Measurements from ENCODE around the gene ATF3.
A peak's percentile ranks its signal among the peaks of the same experiment; 100 is the strongest.
"Not testable (repeated sequence)": the region's sequence is repeated elsewhere in the genome, so short reads cannot be mapped to it uniquely, and the experiment has no call there.

Gene ATF3

DNA sequence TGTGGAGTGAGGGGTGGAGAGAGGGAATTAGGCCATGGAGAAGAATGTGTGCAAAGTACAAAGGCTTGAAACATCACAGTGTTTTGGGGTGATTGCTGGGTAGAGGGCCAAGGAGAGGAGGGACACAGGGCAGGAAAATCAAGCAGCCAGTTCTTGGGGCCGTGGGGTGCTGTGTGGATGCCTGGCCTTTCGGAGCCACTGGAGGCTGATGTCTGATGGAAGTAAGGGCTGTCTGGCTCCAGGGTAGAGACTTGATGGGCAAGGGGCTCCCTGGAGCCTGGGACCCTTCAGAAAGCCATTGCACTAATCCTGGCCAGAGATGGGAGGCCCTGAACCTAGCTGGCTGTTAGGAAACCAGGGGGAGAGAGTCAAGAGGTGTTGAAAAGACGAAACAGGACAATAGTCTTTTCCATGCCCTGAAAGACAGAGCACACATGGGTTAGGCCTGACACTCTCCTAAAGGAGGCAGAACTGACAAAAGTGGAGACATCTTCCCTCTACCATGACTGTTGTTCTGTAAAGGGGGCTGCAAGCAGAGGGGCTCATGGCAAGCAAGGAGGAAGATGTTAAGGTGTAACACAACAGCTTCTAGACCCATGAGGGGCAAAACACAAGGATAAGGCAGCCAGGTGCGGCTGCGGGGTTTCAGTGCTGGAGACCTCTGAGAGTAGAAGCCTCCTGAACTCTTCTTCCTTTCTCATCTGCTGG is 21.0 kb downstream of the ATF3 start:
- no peak for DNase-seq

DNA sequence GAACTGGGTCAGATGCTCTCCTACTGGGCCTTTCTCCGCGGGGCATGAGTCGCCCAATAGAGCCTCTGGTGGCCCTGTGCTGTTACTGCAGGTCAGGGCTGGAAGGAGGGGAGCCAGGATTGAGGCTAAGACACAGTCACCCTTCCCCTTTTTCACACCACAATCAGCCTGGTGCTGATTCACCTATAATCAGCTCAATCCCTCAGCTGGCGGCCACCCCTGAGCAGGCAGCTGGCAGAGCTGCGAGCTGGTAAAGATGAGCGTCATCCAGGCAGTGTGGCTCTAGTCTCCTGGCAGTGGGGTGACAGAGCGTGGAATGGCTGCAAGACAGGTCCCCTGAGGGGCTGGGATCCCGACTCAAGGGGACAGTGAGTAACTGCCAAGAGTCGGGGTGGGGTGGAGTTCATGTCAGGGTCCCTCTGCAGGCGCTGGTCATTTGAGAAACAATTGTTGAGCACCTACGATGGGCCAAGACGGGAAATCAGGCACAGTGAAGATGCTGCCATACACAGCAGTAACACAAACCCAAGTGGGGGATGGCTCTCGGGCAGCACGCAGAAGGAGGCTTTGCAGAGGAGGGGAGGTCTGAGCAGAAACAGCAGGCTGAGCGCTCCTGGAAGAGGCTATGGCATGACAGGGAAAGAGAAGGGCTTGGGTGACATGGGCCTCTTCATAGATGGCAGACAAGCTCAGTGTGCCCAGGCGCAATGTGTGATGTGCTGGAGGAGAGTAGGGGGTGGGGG is 21.8 kb downstream of the ATF3 start:
- DNase-seq = no peak

DNA sequence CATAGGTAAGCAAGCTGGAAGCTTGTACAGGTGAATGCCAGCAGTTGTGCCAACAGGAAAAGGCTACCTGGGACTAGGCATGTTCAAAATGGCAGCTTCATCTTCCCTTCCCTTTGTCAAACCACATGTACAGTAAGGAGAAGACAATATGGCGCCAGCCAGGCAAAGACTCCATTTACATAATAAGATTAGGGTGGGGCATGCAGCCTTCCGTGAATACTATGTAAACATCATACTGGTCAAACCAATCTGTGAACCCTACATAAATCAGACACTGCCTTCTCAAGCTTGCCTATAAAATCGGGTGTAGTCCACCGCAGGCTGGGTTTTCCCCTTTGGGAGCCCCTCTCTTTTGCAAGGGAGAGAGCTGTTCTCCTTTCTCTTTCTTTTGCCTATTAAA is 24.6 kb downstream of the ATF3 start:
- DNase-seq = no peak

DNA sequence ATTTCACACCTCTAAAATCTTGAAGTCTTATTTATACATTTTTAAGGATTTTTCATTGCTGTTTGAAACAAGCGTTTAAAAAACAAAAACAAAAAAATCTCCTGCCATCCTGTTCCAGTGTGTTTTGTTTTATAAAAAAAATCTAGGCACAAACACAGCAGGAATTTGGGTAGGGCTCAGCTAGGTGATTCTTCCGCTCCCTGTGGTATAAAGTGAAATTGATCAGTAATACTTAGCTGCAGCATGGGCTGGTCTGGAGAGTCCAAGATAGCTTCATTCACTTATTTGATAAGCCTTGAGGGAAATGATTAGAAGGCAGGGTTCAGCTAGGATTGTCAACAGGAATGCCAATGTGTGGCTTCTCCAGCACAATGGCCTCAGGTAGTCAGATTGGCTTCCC is 25.7 kb downstream of the ATF3 start:
- DNase-seq = no peak

DNA sequence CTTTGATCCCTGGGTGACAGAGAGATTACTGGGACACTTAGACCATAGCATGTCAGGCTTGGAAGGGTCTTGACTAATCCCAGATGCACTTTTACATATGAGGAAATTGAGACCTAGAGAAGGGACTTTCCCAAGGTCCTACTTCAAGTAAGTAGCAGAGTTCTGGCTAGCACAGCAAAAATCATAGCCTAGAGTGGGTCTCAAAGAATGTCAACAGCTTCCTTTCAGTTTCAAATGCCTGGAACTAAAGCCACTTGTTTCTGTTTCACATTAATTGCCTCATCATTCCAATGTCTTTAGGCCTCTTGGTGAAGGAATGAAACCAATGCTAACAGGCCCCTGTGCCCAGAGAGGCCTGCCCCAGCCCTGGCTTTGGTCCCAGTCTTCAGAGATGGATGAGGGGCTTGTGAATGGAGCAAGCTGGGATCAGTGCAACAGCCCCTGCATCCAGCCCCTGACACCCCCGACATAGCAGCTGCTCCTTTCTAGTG is 26.6 kb downstream of the ATF3 start:
- DNase-seq = no peak

DNA sequence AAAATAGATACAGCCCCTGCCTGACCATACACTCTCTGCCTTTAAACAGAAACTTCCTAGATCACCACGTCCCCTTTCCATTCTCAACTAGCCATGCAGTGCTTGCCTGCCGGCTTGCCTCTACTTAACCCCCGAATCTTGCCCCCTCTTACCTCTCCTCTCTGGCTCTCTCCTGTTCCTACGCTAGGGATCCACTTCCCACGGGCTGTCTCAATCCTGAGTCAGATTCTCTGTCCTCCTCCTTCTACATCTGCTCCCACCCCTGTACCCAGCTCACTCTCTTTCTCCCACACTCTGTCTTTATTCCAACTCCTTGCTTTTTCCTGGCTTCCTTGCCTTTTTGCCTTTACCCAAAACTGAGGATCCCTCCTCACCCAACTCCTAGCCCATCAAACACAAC is 29.3 kb downstream of the ATF3 start:
- DNase-seq = no peak

DNA sequence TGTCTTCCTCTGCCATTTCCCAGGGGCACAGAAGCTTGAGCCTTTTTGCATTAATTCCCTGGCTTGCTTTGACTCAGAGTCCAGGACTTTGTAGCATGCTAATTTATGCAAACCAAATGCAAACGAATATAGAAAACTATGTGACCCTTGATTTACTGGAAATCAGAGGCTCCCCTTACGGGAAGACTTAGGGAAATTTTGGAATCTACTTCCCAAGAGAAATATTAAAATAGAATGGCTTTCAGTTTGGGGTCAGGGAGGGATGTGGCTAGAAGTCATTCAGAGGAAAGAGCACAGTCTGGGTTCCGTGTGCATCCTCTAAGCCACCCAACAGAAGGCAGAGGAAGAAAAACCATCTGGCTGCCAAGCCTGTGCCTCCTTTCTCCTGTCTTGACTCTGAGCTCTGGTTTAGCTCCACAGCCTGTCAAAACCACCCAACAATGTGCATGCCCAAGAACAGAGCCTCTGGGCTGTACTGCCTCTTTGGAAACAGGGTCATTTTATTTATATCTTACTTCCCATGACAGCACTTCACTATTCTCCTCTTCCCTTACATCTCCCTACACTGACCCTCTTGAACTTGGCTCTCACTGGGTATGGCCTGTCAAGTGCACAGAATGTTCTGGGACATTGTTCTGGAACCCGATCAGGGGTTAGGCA is 30.1 kb downstream of the ATF3 start:
- no peak for DNase-seq

DNA sequence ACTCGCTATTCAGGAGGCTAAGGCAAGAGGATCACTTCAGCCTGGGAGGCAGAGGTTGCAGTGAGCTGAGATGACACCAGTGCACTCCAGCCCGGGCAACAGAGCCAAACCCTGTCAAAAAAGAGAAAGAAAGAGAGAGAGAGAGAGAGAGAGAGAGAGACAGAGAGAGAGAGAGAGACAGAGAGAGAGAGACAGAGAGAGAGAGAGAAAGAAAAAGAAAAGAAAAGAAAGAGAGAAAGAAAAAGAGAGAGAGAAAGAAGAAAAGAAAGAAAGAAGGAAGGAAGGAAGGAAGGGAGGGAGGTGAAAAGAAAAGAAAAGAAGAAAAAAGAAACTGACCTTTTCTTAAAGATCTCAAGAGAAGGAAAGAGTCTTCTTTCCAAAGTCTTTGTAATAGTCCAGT is 31.0 kb downstream of the ATF3 start:
- DNase-seq = not testable (repeated sequence)

DNA sequence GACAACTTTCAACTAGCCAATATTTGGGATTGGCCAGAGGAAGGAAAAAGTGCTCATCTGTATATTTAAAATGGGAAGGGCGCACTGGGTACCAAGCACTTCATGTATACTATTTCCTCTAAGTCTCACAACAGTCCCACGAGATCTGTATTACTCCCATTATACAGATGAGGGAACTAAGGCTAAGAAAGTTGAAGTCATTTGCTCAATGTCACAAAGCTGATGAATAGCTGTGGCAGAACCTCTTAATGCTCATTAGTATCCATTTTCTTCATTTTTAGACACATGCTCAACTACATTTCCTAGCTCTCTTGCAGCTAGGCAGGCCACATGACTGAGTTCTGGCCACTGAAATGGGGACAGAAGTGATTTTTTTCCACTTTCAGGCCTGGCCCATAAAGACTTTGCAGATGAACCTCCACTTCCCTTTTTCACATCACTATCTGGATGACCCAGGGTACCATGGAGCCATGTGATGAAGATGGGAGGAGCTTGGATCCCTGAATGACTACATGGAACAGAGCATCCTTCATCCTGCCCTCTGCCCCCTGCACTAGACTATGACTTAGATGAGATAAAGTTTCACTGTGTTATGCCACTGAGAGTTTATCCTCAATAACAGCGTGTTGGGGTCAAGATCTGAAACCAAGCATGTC is 31.8 kb downstream of the ATF3 start:
- no peak for DNase-seq

DNA sequence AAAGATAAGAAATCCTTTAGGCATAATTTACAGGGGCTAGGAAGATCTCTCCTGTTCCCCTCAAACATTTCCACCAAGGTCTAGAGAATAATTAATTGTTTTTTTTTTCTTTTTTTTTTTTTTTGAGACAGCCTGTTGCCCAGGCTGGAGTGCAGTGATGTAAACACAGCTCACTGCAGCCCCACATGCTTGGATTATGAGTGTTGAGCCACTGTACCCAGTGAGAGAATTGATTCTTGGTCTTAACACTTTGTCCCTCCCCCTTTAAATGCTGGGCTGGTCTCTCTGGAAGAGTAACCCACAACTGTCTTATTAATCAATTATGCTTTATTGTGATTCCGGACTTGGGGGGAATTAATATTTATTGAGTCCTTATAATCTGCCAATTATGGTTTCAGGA is 33.4 kb downstream of the ATF3 start:
- no peak for DNase-seq

DNA sequence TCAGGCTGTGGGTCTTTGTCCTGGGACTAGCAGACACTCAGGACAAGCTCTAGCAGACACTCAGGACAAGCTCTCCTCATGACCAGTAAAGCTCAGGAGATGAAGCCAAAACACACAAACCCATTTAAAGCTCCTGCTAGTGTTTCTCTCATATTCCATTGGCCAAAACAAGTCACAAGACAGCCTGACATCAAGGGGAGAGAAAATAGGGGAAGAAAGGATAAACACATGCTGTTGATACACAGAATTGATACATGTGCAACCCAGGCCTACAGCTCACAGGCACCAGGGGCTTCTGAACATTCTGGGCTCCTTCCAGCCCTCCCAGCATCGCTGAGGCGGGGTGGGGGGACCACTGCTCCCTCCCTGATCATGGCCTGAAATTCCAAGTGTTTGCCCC is 35.3 kb downstream of the ATF3 start:
- no peak for DNase-seq

DNA sequence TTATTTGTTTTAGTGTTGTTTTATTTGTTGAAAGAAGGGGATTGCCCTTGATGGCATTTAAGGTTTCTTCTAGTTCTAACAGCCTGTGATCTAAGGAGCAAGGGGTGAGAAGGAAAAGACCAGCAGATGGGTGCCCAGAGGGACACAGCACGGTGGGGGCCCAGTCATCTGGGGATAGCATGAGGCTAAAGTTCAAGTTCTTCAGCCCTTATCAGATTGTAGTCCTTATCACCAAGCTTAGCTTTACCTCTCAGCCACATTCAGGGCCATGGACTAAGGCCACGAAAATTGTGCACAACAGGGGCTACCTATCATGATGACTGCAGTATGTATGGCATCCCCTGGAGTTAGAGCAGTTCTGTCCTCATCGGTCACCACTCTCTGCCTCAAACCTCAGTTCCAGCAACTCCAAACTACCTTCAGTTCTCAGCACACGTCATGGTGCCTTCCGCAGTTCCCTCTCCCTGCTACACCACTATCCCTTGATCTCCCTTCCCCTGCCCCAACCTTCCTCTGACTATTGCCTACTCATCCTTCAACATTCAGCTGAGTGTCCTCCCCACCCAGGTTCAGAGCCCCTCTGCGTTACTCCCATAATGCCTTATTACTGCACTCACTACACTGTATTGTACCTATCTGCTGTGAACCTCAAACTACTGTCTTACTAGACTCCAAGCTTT is 36.4 kb downstream of the ATF3 start:
- DNase-seq = no peak

DNA sequence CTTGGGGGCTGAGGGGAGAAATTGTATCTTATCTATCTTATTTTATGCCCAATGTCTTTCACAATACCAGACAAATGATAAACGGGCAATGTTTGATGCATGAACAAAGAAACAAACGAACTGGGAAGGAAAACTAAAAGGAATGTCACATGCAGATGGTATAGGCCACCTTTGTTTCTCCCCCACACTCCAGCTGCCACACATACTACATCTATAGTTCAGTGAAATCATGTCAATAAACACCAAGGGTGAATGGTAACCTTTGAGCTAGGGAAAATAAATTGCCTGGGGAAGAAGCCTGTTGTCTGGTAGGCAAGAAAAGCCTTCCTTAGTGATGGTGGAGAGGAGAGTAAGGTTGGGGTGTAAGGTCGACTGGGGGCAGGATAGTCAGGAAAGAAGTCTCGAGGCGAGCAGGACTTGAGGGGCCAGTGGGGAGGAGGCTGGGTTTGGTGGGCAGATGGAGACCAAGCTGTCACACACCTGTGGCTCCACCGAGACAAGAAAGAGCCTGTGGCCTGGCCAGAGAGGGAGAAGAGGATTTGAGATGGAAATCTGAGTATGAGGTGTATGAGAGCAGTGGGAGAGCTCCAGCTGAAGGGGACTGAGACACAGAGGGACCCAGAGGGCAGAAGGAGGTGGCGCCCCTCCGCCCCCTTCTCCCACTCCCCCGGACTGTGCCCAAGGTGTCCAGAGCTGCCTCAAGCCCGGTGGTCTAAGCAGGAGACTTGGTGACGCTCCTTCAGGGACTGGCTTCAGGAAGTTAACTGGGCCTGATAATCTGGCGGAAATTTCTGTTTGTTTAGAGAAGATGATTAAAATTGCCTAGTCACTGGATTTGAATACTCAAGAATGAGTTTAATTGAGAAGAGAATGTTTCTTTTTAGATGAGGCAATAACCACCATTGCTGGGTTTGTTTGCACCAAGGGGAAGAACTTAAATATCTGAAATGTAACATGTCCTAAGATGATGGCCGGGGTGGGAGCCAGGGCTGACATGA is 37.3 kb downstream of the ATF3 start:
- no peak for DNase-seq

DNA sequence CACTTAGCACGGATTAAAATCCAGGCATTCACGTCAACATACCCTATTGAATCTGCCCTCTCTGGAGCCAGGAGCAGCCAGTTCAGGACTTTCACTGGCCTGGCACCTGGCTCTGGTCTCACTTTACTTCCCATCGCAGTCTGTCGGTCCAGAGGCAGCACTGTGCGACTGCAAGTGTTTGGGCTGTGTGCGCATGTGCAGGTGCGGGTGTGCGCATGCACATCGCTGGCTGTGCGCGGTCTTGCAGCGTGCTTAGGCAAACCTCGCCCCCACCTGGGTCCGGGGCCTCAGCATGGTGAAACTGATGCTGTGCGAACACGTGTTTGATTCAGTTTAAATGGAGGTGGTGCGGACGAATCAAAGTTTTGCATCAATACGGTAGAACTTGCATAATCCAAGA is 38.0 kb downstream of the ATF3 start:
- DNase-seq = no peak

DNA sequence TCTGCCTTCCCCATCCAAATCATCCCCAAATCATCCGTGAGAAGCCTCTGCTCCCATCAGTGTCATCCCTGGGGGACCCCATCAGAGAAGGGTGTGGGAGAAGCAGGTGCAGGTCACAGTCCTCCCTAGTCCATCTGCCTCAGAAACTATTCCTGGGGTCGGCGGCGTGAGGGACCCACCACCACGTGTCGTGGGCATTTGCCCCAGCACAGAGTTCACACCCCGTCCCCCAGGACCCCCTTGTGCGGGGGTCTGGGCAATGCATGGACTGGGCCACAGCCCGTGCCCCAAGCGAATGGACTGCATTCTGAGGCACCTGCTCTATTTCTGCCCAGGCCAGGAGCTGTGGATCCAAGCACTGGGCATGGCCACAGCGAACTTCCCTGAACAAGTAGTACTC is 38.4 kb downstream of the ATF3 start:
- DNase-seq = no peak

DNA sequence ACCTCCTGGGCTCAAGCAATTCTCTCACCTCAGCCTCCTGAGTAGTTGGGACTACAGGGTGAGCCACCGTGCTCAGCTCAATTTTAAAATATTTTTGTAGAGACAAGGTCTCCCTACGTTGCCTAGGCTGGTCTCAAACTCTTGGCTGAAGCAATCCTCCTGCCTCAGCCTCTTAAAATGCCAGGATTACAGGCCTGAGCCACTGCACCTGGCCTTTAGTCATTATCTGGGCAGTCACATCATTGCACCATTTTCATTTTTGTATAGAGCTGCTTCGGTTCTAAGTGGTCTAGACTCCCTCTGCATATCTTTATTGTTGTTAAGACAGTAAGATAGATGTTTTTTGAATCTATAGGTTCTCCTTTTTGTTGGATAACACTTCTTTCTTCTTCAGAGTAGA is 39.9 kb downstream of the ATF3 start:
- no peak for DNase-seq

DNA sequence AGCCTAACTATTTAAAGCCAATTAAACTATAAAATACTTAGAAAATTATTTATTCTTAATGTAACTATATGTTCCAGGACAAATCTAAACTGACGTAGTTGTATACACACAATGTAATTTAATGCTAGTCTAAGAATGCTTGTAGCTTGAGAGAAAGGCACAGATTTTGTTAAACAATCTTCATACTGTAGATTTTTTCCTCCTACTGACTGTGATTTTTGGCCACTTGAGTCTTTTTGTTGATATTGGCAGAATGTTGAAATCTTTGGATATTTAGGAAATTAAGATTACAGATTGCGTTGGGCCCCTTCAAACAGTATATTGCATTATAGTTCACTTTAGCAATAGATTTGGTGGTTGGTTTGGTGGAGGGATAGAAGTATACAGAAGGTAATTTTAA is 40.5 kb downstream of the ATF3 start:
- DNase-seq = no peak

DNA sequence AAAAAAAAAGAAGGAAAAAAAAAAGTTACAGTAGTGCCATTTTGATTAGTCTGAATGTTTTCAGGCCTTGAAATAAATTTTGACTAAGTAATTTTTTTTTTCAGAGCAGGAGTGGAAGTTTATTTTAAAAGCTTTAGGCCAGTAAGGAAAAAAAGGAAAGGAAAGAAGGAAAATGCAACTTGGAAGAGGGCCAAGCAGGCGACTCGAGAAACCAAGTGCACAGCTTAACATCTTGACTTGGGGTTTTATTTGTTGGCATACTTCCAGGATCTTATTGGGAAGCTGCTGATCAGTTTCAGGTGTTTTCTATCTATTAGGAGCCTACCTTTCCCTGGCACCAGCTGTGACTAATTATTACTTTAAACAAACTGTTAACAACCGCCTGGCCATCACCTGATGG is 41.7 kb downstream of the ATF3 start:
- peak; percentile 42 for DNase-seq

DNA sequence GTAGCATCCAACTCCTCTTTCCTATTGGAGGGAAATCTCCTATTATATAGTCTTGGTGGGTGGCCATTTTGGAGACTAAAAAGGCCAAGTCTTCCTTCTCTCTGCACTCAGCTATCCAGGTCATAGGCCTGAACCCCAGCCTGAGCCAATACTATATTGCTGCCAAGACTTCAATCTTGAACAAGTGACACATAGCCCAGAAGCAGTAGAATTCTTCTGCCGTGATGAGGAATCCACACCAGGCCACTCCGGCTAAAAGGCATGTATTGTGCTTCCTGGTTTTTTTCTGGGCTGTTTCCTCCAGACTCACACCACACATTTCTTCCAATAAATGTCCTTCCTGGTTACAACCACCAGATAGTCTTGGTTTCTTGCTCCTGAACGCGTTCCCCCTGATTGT is 43.0 kb downstream of the ATF3 start:
- no peak for DNase-seq

DNA sequence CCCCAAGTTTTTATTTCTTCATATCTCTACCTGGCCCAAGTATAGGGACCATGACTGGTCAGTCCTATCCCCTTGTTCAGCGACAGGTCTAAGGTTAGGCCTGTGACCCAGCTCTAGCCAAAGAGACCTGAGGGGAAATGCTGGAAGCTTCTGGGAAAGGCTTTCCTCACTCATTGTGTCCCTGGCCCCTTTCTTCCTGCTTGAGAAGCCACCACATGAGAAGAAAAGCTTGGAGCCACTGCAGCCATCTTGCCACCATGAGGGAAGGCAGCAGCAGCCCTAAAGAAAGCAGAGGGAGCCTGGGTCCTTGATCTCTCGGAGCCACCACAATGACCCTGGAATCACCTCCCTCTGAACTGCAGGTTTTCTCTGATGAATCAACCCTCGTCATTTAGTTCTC is 43.4 kb downstream of the ATF3 start:
- no peak for DNase-seq

DNA sequence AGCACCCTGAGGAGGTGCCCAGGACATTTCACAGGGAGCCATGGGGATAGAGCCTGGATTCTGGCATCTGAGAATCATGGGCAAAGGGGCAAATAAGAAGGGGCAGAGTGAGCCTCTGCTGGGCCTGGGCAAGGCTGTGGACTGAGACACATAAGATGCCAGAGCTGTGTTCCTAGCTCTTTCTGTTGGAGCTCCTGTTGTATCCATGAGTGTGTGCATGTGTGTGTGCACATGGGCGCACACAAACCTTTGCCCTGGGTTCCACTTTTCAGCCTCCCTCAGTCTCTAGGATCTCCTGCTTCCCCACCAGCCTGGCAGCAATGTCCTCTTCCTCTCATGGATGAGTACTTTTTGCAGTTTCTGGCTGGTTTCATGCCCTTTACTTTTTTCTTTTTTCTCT is 44.0 kb downstream of the ATF3 start:
- no peak for DNase-seq
